Measurements from ENCODE around the gene RAPGEF4. TPM values are rescaled to one million over a fixed set of nuclear protein-coding genes. Genes with fewer than 3 reads are reported as not detected.

The RAPGEF4 gene
- total RNA-seq, 4 donors from 2014 or later = 3.7 to 8.9 (median 5.2) TPM

DNA sequence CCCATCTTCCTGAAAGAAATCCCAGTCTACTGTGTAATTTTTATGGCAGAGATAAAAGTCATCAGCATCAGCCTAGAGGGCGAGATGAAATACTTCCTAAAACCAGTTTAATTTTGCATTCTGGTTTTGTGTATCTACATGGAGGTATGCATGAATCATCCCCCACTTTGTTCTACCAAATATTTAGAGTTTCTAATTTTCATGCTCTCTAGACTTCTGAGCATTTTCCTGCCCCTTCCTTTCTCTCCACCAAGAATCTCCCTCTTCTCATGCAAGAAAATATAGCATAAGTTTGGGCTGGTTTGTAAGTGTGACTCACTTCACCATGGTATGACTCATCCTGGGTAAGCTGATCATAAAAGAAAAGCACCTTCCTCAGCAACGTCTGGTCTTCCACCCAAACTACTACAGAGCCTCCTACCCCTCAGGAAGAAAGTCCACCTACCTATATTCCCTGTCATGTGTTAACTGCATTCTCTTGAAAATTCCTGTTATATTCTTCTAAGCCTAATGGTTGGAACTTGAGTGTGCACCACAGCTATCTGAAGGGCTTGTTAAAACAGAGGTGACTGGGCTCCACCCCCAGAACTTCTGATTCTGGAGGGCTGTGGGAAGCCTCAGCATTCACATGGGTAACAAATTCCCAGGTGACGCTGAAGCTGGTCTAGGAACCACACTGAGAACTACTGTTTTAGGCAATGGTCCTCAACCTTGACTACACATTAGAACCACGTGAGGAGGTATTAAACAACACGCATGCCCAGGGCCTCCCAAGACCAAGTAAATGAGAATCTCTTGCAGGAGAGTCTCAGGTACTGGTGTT, 37.4 kb upstream of the RAPGEF4 start:
- intact Hi-C loops (cut with DNase I) = no loop called here
- H3K27me3 ChIP-seq = no peaks in the 10 kb centered on the region
- no peaks in the 10 kb centered on the region for H3K36me3 ChIP-seq
- DNase-seq (ENCODE audit: extremely low spot score) = no peak
- 79% methylated on average over 5 of the region's 5 CpGs for WGBS
- H3K4me3 ChIP-seq = no peak overlapping the region
- peaks cover 0 to 4% (median 2%) of the 10 kb centered on the region in 4 donors for H3K4me1 ChIP-seq
- no peaks in the 10 kb centered on the region for H3K9me3 ChIP-seq
- TF ChIP-seq POLR2A (IDR thresholded peaks at IDR 0.05; ENCODE audit: low read depth) (no peak), POLR2AphosphoS5 (IDR thresholded peaks at IDR 0.05) (no peak), EP300 (IDR thresholded peaks at IDR 0.05) (no peak)
- TF ChIP-seq, protein P1, sequence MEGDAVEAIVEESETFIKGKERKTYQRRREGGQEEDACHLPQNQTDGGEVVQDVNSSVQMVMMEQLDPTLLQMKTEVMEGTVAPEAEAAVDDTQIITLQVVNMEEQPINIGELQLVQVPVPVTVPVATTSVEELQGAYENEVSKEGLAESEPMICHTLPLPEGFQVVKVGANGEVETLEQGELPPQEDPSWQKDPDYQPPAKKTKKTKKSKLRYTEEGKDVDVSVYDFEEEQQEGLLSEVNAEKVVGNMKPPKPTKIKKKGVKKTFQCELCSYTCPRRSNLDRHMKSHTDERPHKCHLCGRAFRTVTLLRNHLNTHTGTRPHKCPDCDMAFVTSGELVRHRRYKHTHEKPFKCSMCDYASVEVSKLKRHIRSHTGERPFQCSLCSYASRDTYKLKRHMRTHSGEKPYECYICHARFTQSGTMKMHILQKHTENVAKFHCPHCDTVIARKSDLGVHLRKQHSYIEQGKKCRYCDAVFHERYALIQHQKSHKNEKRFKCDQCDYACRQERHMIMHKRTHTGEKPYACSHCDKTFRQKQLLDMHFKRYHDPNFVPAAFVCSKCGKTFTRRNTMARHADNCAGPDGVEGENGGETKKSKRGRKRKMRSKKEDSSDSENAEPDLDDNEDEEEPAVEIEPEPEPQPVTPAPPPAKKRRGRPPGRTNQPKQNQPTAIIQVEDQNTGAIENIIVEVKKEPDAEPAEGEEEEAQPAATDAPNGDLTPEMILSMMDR (IDR thresholded peaks at IDR 0.05) = no peak
- no peak overlapping the region for H3K27ac ChIP-seq (replicated peaks in 1 of 4)

DNA sequence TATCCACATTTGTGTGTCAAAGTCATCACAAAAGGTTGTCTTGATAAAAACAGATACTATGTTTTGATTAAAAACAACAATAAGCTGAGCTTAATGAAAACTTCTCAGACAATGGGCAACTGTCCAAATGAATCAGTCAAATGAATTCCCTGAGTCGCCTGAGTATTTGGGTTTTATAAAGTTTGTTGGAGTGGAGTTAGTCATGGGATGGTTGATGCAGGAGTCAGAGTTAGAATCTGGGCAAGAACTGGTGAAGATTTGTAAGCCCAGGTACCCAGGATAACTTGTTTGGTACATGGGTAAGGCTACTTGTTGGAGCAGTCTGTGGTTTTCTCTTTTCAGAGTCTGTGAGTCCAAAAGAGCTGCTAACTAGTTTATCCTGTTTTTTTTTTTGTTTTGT, 34.4 kb upstream of the RAPGEF4 start:
- WGBS = 30% methylated on average over 1 of the region's 1 CpG
- Histone ChIP-seq H3K4me1 (no peaks in the 10 kb centered on the region), H3K4me3 (no peak overlapping the region), H3K36me3 (no peaks in the 10 kb centered on the region), H3K9me3 (no peaks in the 10 kb centered on the region), H3K27ac (replicated peaks in 1 of 4) (no peak overlapping the region), H3K27me3 (no peaks in the 10 kb centered on the region)
- no peak for DNase-seq (ENCODE audit: extremely low spot score)
- TF ChIP-seq POLR2AphosphoS5 (IDR thresholded peaks at IDR 0.05) = no peak
- TF ChIP-seq, protein P1 (IDR thresholded peaks at IDR 0.05) = no peak
- TF ChIP-seq POLR2A (IDR thresholded peaks at IDR 0.05; ENCODE audit: low read depth) = no peak
- TF ChIP-seq EP300 (IDR thresholded peaks at IDR 0.05) = no peak
- intact Hi-C loops (cut with DNase I) = no loop called here

DNA sequence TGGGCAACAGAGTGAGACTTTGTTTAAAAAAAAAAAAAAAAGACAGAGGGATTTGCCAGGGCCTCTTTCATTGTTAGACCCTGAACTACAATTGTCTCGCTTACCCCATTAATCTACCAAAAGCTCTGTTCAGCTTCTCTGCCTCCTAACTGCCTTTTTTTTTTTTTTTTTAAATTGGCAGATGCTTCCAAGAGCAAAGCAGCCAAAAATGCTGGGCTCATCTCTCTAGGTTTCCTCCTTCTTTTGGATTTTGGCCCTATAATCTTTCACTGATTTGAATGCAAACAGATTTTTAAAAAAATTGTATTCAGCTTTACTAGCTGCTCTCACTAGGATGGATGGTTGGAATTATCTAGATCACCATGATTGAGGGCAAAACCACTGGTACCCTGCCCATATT, 33.2 kb upstream of the RAPGEF4 start:
- intact Hi-C loops (cut with DNase I) = no loop called here
- no peak overlapping the region for H3K27ac ChIP-seq (replicated peaks in 1 of 4)
- no peak for DNase-seq (ENCODE audit: extremely low spot score)
- no peaks in the 10 kb centered on the region for H3K4me1 ChIP-seq
- TF ChIP-seq POLR2AphosphoS5 (IDR thresholded peaks at IDR 0.05) (no peak), EP300 (IDR thresholded peaks at IDR 0.05) (no peak)
- H3K27me3 ChIP-seq = peaks cover 0 to 4% (median 0%) of the 10 kb centered on the region in 4 donors
- no peaks in the 10 kb centered on the region for H3K36me3 ChIP-seq
- H3K4me3 ChIP-seq = no peak overlapping the region
- no peaks in the 10 kb centered on the region for H3K9me3 ChIP-seq
- 73% methylated on average over 1 of the region's 1 CpG for WGBS

DNA sequence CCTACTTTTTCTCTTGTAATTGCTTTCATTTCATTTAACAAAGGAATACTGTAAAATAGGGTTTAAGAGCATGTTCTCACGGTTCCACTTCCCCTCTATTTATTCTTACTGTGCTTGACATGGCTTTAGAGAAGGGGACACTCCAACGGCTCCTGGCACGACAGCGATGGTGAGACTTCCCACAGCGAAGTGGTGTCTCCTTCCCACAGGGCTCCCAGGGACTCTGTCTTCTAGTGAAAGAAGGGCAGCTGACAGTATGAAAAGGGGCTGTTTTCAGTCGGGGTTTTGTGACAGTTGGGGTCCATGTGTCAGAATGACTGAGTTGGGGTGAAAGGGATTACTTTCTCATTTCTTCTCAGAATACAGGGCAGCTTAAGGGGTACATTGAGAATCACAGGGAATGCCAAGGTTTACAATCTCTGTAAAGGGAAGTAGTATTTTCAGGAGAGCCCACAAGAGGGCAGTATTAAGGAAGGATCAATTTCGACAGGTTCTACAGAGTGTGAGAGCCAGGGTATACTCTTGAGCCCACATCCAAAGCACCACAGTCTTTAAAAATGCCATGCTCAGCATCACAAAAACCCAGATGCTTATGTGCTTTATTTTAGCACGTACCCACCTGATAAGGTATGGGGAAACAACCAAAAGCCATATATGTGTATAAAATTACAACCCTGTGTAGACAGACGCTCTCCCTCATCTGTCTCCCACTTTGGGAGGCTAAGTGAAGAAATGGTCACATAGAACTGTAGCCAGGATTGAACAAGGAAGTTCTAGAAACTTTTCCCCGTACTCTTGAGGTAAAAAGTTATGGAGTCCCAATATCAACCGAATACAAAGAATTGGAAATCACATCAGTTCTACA, 31.3 kb upstream of the RAPGEF4 start:
- no peaks in the 10 kb centered on the region for H3K9me3 ChIP-seq
- 79% methylated on average over 11 of the region's 11 CpGs for WGBS
- H3K36me3 ChIP-seq = no peaks in the 10 kb centered on the region
- intact Hi-C loops (cut with DNase I) = no loop called here
- H3K4me1 ChIP-seq = no peaks in the 10 kb centered on the region
- no peak overlapping the region for H3K4me3 ChIP-seq
- no peak overlapping the region for H3K27ac ChIP-seq (replicated peaks in 1 of 4)
- TF ChIP-seq POLR2A (IDR thresholded peaks at IDR 0.05; ENCODE audit: low read depth) = no peak
- TF ChIP-seq, protein P1 (IDR thresholded peaks at IDR 0.05) = peak in 1 of 3 experiments; percentile 42
- TF ChIP-seq POLR2AphosphoS5 (IDR thresholded peaks at IDR 0.05) = no peak
- peaks cover 0 to 4% (median 0%) of the 10 kb centered on the region in 4 donors for H3K27me3 ChIP-seq
- DNase-seq (ENCODE audit: extremely low spot score) = no peak

DNA sequence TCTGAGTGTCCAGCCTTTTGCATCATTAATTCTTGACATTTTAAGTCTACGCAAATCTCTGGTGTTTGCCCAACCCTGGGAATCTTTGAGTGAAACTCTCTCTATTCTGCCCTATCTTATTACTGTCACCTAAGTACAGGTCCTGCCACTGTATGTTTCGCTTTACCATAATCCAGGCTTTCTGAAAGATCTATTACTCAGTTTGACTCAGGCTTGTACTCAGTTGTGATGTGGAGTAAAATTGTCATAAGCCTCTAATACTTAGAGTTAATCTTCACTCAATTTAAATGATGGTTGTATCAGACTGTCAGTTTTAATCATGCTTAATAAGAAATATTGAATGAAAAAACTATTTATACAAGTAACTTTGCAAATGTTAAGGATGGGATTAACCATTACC, 30.3 kb upstream of the RAPGEF4 start:
- DNase-seq (ENCODE audit: extremely low spot score) = no peak
- intact Hi-C loops (cut with DNase I) = no loop called here
- H3K27me3 ChIP-seq = peaks cover 0 to 4% (median 0%) of the 10 kb centered on the region in 4 donors
- peaks cover 0 to 1% (median 0%) of the 10 kb centered on the region in 4 donors for H3K4me1 ChIP-seq
- TF ChIP-seq POLR2A (IDR thresholded peaks at IDR 0.05; ENCODE audit: low read depth) (no peak), POLR2AphosphoS5 (IDR thresholded peaks at IDR 0.05) (no peak), EP300 (IDR thresholded peaks at IDR 0.05) (no peak)
- TF ChIP-seq, protein P1 (IDR thresholded peaks at IDR 0.05) = no peak
- WGBS = 25% methylated on average over 2 of the region's 2 CpGs
- no peak overlapping the region for H3K27ac ChIP-seq (replicated peaks in 1 of 4)
- H3K36me3 ChIP-seq = no peaks in the 10 kb centered on the region
- H3K9me3 ChIP-seq = no peaks in the 10 kb centered on the region
- H3K4me3 ChIP-seq = no peak overlapping the region

All from esophagus muscularis mucosa (tissue), 4 donors.